Measurements from ENCODE around the gene CGREF1. TPM values are rescaled to one million over a fixed set of nuclear protein-coding genes. Genes with fewer than 3 reads are reported as not detected.

CGREF1 gene
- total RNA-seq, 4 donors from 2014 or later = 1.3 to 9.3 (median 5.5) TPM

GRCh38 chr2:27095745-27096651 lies 22.9 kb downstream of the CGREF1 start:
- ATAC-seq (ENCODE audit: low FRiP score) (peak; percentile 70), DNase-seq (ENCODE audit: low spot score) (no peak)
- no peak for TF ChIP-seq CTCF (IDR thresholded peaks at IDR 0.05)

GRCh38 chr2:27095427-27095744 lies 23.5 kb downstream of the CGREF1 start:
- ATAC-seq (ENCODE audit: low FRiP score) (no peak), DNase-seq (ENCODE audit: low spot score) (no peak)
- TF ChIP-seq CTCF (IDR thresholded peaks at IDR 0.05) = no peak

DNA sequence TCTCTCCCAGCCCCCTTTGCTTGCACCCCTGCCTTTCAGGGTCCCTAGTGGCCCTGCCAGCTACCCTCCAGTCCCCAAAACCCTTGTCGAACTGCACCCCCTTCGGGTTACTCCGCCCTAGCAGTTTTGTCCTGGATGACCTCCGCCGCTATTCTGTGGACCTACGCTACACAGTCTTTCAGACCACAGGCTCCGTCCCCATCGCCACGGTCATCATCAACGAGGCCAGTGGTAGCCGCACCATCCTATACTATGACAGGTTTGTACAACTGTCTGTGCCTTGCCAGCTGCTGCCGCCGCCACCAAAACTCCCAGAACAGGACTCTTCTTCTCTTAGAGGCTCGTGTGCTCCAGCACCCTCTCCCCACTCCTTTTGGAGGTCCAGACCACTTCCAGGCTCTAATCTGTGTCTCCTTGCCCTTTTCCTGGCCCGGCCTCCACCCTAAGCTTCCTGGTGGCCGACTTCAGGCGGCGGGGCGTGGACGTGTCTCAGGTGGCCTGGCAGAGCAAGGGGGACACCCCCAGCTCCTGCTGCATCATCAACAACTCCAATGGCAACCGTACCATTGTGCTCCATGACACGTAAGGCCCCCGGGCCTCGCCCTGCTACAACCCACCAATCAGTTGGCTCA lies 24.5 kb downstream of the CGREF1 start:
- ATAC-seq (ENCODE audit: low FRiP score) = no peak

GRCh38 chr2:27093430-27094352 lies 25.2 kb downstream of the CGREF1 start:
- TF ChIP-seq CTCF (IDR thresholded peaks at IDR 0.05) = no peak
- DNase-seq (ENCODE audit: low spot score) (no peak), ATAC-seq (ENCODE audit: low FRiP score) (no peak)

More for the DNA sequence above, 24.5 kb downstream of the CGREF1 start:
- TF ChIP-seq CTCF (IDR thresholded peaks at IDR 0.05) = no peak
- no peak for DNase-seq (ENCODE audit: low spot score)

DNA sequence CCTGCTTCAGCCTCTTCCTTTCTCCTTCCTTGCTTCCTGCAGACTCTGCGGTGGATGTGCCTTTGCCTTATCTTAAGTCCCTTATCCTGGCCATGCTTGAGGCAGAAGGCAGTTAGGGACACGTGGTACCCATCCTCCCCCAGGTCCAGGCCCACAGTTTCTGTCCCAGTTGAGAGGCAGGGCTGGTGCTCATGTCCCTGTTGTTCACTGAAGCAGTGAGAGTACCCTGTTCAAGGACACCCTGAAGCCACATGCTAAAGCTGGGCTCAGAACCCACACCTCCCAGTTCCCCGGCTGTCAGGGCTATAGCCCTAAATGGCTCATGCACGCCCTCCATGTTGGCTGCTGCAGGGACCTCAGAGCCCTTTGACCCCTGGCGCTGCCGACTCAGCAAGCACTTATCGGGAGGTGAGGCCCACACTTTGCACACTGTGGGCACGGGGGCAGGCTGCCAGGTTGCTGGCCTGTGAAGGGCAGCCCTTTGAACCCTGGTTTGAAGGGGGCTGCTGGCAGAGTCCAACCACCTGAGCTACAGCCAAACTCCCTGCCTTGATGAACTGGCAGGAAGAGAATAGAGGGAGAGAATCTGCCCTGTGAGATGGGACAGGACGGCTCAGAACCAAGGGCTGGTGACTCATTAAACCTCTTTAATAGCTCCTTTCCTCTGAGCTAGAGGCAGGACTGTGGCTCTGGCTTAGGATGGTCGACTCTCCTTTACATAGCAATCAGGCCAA lies 26.1 kb downstream of the CGREF1 start:
- no peak for ATAC-seq (ENCODE audit: low FRiP score)
- no peak for TF ChIP-seq CTCF (IDR thresholded peaks at IDR 0.05)
- no peak for DNase-seq (ENCODE audit: low spot score)

Data from omental fat pad (tissue), 4 donors.